Measurements from ENCODE around the gene GPS1. TPM values are rescaled to one million over a fixed set of nuclear protein-coding genes. Genes with fewer than 3 reads are reported as not detected.

The GPS1 gene
- total and polyA plus RNA-seq, 10 of the 15 experiments (the other 5 are each of a cell fraction or from before 2014, with no cell fraction given) = 2.2 to 146 (median 77.7) TPM

DNA sequence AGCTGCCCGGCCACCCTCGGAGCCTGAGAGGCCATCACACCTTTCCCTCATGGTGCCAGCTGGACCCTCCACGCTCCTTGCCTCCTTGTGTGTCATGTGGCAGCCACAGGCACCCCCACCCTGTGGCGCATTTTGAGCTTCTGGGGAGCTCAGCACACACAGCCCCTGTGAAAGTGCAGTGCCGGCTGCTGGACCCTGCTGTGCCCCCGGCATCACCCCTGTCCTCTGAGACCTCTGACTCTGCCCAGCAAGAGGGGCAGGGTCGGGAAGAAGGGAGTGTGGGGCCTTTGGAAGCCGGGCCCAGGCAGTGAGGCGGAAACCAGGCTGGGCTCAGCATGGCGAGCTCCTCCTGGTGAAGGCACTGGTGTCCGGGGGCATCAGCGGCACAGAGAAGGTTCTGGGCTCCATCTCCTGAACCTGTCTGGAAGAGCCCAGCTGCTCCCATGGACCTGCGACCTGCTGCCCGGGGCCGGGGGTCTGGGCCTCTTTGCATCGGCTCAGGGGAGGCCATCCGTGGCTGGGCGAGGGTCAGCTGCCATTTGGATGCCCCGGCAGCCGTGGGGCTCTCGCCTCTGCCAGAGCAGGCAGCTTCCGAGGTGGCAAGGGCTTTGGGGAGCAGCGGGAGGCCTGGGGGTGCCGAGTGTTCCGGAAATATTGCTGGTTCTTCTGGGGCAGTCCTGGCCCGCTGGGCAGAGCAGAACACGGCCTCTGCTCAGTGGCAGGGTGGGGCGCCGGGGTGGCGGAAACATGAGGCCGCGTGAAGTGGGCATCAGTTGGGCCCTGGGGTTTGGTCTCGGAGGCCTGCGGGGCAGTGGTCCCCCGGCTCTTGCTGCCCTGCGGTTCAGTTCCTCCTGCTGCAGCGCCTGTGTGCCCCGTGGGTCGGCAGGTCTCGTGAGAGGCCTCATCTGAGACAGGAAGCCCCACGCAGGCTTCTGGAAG, 46.9 kb upstream of the GPS1 start:
- Histone ChIP-seq H3K4me3 (no peak overlapping the region), H3K4me1 (ENCODE audit: control insufficient read depth, insufficient read depth, low read length) (no peaks in the 10 kb centered on the region), H3K9ac (ENCODE audit: control insufficient read depth, insufficient read depth, low read length) (no peak overlapping the region), H3K27me3 (replicated peaks in 1 of 2; ENCODE audit: control insufficient read depth in 2 of 2, insufficient read depth in 2 of 2, low read length in 1 of 2) (no peaks in the 10 kb centered on the region), H3K9me3 (replicated peaks; ENCODE audit: control insufficient read depth, insufficient read depth, low read length) (no peaks in the 10 kb centered on the region), H3K79me2 (ENCODE audit: control insufficient read depth, insufficient read depth, low read length) (no peaks in the 10 kb centered on the region), H3K4me2 (ENCODE audit: control insufficient read depth, insufficient read depth) (no peak overlapping the region), H4K20me1 (ENCODE audit: control insufficient read depth, insufficient read depth) (no peaks in the 10 kb centered on the region), H3K36me3 (ENCODE audit: control insufficient read depth in 2 of 2, insufficient read depth in 2 of 2, low read length in 1 of 2) (no peaks in the 10 kb centered on the region), H2AFZ (ENCODE audit: control insufficient read depth, low read depth, low read length) (no peak overlapping the region), H3K27ac (ENCODE audit: control insufficient read depth, insufficient read depth) (no peak overlapping the region)
- in situ Hi-C loops (cut with MboI) = no loop called here
- intact Hi-C loops (cut with micrococcal nuclease; ENCODE audit: unreplicated experiment) = no loop called here
- ChIA-PET POLR2A (no interaction called here), RAD21 (ENCODE audit: unreplicated experiment) (no interaction called here), CTCF (interaction anchor here (0.6 to 1.2 kb wide), 2 partner anchors 16 to 30 kb away, joined by 4 read pairs; no protein-coding TSS in a partner anchor), SMC1A (ENCODE audit: uncharacterized antibody, unreplicated experiment) (no interaction called here)
- DNase-seq (ENCODE audit: low read depth, low spot score) (no peak), ATAC-seq (no peak), FAIRE-seq (no peak)
- BruUV-seq (replicated peaks) = no TSS peak
- 79% methylated on average over 41 of the region's 41 CpGs for WGBS (ENCODE audit: insufficient coverage, insufficient replicate concordance, low lambda C conversion rate, missing lambda C conversion rate)
- TF ChIP-seq CHD1 (IDR thresholded peaks at IDR 0.05; ENCODE audit: low read depth, low read length) = no peak
- no peak for TF ChIP-seq SREBF2 (IDR thresholded peaks at IDR 0.05; ENCODE audit: low read length)
- no peak for TF ChIP-seq ZNF24 (IDR thresholded peaks at IDR 0.05)
- TF ChIP-seq, protein P1, sequence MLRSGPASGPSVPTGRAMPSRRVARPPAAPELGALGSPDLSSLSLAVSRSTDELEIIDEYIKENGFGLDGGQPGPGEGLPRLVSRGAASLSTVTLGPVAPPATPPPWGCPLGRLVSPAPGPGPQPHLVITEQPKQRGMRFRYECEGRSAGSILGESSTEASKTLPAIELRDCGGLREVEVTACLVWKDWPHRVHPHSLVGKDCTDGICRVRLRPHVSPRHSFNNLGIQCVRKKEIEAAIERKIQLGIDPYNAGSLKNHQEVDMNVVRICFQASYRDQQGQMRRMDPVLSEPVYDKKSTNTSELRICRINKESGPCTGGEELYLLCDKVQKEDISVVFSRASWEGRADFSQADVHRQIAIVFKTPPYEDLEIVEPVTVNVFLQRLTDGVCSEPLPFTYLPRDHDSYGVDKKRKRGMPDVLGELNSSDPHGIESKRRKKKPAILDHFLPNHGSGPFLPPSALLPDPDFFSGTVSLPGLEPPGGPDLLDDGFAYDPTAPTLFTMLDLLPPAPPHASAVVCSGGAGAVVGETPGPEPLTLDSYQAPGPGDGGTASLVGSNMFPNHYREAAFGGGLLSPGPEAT (IDR thresholded peaks at IDR 0.05; ENCODE audit: low read depth) = no peak
- TF ChIP-seq STAT3 (IDR thresholded peaks at IDR 0.05; ENCODE audit: low read depth, low read length) = no peak
- TF ChIP-seq BACH1 (IDR thresholded peaks at IDR 0.05; ENCODE audit: borderline replicate concordance) = no peak
